CD1c-positive myeloid dendritic cell (primary cell): ENCODE measurements around the gene NFKBIE.

ENCODE experiments used
- DNase-seq: peaks from one replicate; pipeline ENCODE4 v3.0.0-alpha.2; 2016; ENCODE audit errors: extremely low spot score

The NFKBIE gene

DNA sequence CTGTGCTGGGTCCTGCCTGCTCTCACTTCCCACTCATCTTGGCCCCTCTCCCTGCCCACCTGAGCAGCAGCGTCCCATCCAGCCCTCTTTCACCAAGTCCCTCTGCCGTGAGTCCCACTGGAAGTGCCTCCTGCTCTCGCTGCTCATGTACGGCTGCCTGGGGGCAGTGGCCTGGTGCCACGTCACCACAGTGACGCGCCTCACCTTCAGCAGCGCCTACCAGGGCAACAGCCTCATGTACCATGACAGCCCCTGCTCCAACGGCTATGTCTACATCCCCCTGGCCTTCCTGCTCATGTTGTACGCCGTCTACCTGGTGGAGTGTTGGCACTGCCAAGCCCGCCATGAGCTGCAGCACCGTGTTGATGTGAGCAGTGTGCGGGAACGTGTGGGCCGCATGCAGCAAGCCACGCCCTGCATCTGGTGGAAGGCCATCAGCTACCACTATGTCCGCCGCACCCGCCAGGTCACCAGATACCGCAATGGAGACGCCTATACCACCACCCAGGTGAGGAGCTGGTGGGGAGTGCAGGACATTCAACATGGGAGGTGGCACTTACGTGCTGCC is 7.7 kb upstream of the NFKBIE start:
- DNase-seq: no peak

DNA sequence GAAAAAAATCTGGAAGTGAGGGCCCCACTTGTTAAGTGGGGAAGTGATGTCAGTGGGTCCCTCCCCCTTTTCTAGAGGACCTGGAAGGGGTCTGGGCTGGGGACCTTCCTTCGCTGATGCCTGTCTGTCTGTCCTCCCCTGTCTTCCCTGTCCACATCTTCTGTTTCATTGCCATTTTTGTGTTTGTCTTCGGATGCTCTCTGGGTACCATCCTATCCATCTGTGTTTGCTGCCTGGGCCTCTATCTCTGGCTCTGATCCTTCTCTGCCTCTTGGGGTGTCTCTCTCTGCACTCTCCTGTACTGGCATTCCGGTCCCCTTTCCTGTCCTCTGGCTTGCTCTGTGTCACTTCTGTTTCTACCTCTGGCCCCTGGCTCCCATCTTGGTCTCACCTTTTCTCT is 7.2 kb upstream of the NFKBIE start:
- DNase-seq: no peak

GRCh38 chr6:44271914-44272313 is 6.6 kb upstream of the NFKBIE start:
- no peak for DNase-seq

GRCh38 chr6:44271406-44271723 is 6.0 kb upstream of the NFKBIE start:
- no peak for DNase-seq

DNA sequence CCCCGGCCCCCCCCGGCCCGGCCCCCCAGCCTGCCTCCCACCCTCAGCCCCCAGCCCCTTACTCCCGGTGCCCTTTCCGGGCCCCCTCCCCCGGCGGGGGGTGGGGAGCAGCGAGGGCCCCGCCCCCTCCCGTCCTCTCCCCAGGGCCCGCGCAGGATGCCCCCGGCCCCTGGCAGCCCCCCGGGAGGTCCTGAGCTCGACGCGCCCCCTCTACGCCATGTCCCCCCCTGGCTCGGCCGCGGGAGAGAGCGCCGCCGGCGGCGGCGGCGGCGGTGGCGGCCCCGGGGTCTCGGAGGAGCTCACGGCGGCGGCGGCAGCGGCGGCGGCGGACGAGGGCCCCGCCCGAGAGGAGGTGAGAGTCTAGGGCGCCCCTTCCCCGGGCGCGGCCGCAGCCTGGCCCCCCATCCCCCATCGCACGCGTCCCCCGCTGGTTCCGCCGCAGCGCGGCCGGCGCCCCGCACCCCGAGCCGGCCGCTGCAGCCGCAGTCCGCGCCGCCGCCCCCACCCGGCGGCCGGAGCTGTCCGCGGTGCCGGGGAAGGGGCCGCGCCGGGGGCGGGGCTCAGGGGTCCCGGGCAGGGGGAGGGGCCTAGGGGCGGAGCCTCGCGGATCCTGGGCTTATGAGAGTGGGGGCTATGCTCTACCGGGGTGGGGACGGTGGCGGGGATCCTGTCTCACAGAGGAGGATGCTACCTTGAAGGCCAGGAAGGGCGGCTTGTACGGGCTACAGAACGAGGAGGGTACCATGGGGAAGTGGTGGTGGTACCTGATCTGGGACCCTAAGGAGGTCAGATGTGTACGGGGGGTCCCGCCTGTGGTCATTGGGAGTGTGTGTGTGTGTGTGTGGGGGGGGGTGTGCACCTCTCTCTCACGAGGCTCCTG is 5.4 kb upstream of the NFKBIE start:
- DNase-seq: no peak

DNA sequence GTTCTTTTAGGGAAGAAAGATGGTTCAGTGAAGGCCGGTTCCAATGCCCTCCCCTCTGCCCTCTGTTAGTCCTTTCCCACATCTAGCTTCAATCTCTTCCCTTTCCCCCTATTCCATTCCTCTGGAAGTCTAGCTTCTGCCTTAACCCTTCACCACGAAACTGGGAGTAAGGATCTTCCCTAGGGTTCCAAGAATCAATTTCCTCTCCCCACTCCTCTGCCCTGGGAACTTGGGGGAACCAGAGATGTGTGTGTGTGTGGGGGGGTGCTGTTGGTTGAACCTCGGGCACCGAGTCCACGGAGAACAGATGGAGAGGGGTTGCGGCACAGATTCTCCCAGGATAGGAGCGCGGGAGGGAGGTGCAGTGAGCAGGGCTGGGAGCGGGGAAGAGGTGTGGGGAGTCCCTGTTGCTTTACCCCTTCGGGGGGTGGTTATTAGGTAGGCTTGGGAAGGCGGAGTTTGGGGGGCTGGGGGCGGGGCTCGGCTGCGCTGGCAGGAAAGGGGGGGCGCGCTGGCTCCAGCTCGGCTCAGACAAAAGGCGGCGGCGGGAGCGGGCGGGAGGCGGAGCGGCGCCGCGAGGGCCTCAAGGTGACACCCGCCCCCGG is 4.7 kb upstream of the NFKBIE start, which contains the start of gene TMEM151B:
Gene TMEM151B (plus strand): TSS at position 530 of the 605 bp plus-strand sequence. CDS start 293 bp downstream, outside the sequence.
- no peak for DNase-seq

DNA sequence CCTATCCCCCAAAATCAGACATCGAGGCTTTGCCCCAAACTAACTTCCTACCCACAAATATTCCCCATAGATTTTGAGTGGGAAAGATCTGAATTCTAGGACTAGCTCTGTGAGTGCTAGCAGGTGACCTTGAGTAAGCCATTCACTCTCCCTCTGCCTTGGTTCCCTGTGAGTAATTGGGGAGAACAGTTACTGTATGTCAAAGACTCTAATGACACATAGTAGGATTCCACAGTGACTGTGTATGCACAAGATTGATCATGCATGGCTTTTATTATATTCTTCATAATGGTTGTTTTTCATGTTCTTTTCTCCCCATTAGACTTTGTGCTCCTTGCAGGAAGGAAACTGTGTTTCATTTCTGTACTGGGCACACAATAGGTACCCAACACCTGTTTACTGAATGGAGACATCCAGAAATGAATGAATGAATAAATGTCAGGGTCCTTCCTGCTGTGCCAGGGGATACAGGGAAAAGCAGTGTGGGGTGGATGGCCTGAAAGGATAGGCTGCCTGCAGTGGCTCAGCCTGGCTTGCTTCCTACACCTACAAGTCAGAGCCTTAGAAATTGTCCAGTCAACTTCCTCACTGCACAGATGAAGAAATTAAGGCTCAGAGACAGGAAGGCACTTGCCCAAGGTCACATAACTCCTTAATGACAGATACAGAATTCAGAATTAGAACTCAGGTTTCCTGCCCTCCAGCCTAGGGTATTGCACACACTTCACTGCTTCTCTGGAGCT is 4.0 kb upstream of the NFKBIE start:
- DNase-seq: peak; percentile 60

- peak; percentile 60 for DNase-seq
These were observed 2.8 kb upstream of the NFKBIE start for GRCh38 chr6:44268095-44268628.

GRCh38 chr6:44267252-44267651 is 1.9 kb upstream of the NFKBIE start:
- DNase-seq: no peak

DNA sequence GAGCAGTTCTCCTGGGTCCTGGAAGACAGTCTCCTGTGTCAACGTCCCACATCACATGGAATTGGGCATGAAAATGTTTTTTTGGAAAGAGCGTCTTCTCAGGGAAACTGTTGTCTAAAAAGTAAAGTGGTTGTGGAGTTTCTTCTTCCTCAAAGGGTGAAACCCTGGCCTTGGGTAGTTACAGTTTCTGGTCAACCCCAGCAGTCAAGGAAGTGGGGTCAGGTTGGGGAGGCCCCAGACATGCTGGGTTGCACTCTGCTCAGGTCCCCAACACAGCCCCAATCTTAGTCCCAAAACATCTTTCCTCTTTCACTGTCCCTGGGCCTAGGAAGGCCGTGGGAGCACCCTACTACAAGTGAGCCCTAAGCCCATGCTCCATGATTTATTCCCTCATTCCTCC is 996 bp upstream of the NFKBIE start:
- no peak for DNase-seq

- no peak for DNase-seq
These were observed 427 bp upstream of the NFKBIE start for GRCh38 chr6:44265722-44266233.

- peak; percentile 83 for DNase-seq
These were observed 971 bp downstream of the NFKBIE start for GRCh38 chr6:44264154-44265006.

GRCh38 chr6:44263354-44264100 is 1.8 kb downstream of the NFKBIE start:
- DNase-seq: peak; percentile 72

DNA sequence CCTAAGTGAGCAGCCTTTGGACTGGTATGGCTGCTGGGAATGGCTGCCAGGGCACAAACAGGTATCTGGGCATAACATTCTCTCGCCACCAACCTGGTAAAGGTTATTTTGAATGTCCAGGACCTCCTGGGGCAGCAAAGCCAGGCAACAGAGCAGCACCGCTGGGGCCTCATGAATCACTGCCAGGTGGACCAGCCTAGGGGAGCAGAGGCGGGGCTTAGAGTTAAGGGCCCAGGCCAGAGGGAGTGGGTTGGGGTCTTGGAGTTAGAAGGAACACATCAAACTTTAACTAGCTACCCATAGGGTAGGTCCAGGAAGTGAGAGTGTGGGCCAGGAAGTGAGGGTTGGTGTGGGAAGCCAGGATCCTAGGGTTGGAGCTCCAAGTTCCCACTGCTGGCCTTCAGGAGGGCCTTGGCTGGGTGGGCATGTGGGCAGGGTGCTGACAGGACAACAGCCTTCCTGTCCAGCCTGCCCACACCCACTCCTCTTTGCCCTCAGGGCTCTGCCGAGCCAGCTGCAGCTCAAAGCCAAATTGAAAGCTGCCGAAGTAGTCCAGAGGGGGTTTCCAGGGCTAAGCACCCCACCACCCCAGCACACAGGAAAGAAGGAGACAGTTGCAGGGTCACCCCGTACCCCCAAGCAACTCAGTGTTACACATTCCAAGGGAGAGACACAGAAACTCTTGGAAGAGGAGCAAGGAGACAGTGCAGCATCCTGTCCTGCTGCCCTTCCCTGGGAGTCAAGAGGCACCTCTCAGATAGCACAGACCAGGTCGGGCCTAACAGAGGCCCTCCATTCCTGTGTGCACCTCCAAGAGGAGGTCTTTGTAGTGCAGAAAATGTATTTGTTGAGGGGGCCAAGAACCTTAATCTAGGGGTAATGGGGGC is 2.6 kb downstream of the NFKBIE start:
- peak; percentile 57 for DNase-seq

DNA sequence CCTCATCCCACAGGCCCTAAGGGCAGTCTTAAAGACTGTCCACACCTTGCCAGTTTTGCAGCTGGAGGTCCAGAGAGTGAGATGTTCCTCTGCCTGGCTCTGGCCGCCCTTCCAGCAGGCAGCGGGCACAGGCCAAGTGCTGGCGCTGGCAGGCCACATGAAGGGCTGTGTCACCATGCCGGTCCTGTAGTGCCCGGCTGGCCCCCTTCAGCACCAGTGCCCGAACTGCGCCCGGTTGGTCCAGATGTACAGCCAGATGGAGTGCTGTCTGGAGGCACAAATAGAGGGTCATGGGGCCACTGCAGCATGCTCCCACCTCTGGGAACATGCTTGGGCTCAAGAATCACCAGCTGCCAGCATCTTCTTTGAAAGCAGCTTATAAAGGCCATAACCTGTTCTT is 3.8 kb downstream of the NFKBIE start:
- DNase-seq: no peak

DNA sequence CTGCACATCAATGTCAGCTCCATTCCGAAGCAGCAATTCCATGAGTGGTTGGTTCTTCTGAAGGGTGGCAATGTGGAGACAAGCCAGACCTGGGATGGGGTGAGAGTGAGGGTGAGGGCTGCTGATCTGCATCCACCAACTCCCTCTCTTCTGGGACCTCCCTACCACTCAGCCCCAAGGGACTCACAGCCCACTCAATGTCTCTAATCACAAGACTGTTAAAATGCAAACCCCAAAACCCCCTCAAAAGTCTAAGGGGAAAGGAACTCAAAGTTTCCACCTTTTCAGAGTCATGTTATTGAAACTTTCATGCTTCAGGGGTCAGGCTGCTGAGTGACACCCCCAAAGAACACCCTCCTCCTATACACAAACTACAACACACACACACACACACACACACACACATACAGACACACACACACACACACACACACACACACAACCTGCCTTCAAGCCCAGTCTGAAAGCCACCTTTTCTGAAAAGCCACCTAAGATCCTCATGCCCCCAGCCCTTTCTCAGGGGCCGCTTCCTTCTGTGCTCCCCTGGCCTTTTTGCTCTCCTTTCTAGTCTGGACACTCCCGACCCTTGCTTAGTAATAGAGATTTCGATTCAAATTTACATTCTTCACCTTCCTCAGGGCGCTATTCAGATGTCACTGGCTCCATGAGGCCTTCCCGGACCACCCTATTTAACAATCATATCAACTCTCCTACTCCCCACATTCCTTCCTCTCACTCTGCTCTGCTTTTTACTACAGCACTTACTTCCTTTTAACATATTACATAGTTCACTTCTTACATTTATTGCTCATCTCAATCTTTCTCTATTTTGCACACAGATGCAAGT is 4.7 kb downstream of the NFKBIE start:
- DNase-seq: no peak

- no peak for DNase-seq
These were observed 5.3 kb downstream of the NFKBIE start for GRCh38 chr6:44260011-44260410.

DNA sequence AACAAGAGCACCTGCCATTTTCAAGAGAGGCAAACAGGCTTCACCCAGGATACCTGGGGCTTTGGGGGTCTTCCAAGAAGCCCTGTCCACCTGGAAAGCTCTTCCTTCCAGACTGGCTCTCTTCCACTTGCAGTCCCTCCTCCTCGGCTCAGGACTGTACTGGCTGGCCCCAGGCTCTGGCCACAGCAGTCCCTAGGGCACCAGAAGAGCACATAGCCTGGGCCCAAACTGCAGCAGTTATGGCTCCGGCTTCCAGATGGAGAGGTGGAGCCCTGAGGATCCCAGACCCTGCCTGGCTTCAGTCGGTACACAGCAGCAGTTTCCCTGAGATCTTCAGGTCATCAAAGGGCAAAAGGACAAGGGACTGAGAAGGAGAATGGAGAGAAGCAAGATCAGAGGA is 6.4 kb downstream of the NFKBIE start:
- DNase-seq: no peak
